Measurements from ENCODE around the gene CGREF1.

Gene CGREF1

DNA sequence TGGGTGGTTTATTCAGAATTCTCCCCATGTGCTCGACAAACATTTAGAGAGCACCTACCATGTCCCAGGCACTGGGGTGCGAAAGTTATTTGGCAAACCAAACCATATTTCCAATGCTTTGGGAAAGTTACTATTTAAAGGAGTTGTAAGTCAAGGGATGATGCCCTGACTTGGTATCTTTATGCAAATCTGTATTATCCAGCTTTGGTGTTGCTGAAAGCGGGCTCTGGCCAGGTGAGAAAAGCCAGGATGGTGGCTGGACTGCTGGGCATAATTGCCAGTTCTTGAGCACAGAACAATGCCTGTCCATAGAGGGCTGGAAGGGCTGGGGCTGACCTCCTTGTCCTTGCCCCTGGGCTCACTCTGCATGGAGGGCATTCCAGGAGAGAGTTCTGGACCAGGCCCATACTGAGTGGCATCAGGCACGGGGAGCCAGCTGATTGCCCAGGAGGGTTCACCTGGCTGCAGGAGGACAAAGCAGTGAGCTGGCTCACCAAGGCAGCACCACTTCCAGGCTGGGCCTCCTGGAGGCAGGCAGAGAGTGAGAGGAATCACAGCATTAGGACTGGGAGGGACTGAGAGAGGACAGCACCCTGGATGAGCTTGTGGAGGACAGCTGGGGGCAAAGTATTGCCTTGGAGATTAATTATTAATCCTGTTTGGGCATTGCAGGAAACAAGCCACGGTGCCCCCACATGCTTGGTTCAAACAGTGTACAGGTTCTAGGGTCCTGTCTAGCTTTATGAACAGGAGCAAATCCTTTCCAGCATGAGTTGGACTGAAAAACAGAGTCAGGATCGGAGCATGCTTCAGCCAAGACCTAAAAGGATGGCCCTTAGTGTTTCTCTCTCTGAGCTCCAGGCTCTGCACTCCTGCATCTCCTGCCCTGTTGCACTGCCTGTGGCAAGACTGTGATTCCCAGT is 25.2 kb downstream of the CGREF1 start:
- Histone ChIP-seq H3K4me3 (replicated peaks; ENCODE audit: low read depth, low read length) (no peak overlapping the region), H3K36me3 (ENCODE audit: control insufficient read depth, insufficient read depth, low read length) (no peaks in the 10 kb centered on the region), H3K27me3 (replicated peaks; ENCODE audit: control insufficient read depth, insufficient read depth, low read length) (no peaks in the 10 kb centered on the region)
- DNase-seq (ENCODE audit: extremely low read depth, insufficient read length): no peak
- TF ChIP-seq, protein P1, sequence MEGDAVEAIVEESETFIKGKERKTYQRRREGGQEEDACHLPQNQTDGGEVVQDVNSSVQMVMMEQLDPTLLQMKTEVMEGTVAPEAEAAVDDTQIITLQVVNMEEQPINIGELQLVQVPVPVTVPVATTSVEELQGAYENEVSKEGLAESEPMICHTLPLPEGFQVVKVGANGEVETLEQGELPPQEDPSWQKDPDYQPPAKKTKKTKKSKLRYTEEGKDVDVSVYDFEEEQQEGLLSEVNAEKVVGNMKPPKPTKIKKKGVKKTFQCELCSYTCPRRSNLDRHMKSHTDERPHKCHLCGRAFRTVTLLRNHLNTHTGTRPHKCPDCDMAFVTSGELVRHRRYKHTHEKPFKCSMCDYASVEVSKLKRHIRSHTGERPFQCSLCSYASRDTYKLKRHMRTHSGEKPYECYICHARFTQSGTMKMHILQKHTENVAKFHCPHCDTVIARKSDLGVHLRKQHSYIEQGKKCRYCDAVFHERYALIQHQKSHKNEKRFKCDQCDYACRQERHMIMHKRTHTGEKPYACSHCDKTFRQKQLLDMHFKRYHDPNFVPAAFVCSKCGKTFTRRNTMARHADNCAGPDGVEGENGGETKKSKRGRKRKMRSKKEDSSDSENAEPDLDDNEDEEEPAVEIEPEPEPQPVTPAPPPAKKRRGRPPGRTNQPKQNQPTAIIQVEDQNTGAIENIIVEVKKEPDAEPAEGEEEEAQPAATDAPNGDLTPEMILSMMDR (IDR thresholded peaks at IDR 0.05; ENCODE audit: insufficient read depth, low read length, poor library complexity, severe bottlenecking): no peak

DNA sequence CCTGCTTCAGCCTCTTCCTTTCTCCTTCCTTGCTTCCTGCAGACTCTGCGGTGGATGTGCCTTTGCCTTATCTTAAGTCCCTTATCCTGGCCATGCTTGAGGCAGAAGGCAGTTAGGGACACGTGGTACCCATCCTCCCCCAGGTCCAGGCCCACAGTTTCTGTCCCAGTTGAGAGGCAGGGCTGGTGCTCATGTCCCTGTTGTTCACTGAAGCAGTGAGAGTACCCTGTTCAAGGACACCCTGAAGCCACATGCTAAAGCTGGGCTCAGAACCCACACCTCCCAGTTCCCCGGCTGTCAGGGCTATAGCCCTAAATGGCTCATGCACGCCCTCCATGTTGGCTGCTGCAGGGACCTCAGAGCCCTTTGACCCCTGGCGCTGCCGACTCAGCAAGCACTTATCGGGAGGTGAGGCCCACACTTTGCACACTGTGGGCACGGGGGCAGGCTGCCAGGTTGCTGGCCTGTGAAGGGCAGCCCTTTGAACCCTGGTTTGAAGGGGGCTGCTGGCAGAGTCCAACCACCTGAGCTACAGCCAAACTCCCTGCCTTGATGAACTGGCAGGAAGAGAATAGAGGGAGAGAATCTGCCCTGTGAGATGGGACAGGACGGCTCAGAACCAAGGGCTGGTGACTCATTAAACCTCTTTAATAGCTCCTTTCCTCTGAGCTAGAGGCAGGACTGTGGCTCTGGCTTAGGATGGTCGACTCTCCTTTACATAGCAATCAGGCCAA is 26.1 kb downstream of the CGREF1 start:
- H3K36me3 ChIP-seq (ENCODE audit: control insufficient read depth, insufficient read depth, low read length): no peaks in the 10 kb centered on the region
- H3K27me3 ChIP-seq (replicated peaks; ENCODE audit: control insufficient read depth, insufficient read depth, low read length): no peaks in the 10 kb centered on the region
- TF ChIP-seq, protein P1 (IDR thresholded peaks at IDR 0.05; ENCODE audit: insufficient read depth, low read length, poor library complexity, severe bottlenecking): no peak
- no peak overlapping the region for H3K4me3 ChIP-seq (replicated peaks; ENCODE audit: low read depth, low read length)
- DNase-seq (ENCODE audit: extremely low read depth, insufficient read length): no peak

DNA sequence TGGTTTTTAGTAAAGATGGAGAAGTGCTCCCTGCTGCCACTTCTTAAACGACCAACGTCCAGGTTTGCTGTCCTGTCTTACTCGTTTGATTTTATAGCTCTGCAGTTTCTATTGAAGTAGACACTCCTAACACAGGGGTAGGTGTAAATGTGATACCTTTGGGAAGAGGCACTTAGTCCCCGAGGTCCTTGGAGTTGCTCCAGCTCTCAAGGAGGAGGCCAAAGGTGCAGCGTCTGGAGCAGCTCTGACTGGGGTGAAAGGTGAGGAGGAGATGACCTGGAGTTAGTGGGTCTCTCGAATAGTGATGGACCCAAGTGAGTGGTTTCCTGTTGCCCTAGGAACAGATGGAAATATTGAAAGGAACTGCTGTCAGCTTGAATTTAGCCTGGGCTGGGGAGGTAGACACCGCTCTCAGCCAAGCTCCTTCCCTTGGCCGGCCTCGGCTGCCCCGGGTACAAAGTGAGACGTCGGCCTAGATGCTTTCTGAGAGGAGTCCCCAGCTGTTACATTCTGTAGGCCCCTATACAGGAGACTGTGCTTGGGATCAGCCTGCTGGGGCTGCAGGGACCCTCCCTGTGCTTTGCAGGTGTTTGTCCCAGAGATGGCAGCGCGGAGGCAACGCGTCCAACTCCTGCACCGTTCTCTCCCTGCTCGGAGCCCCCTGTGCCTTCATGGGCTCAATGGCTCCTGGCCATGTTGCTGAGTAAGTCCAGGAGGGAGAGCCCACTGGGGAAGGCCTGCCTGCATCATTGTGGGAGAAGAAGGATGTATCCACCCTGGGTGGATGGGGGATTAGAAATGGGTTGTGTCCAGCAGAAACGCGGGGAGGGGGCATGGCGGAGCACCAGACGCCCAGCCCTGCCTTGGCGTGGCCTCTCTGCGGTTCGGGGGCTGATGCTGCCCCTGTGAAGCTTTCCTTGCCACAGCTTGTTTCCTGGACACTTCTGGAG is 26.9 kb downstream of the CGREF1 start:
- TF ChIP-seq, protein P1 (IDR thresholded peaks at IDR 0.05; ENCODE audit: insufficient read depth, low read length, poor library complexity, severe bottlenecking): no peak
- no peak for DNase-seq (ENCODE audit: extremely low read depth, insufficient read length)
- Histone ChIP-seq H3K36me3 (ENCODE audit: control insufficient read depth, insufficient read depth, low read length) (no peaks in the 10 kb centered on the region), H3K4me3 (replicated peaks; ENCODE audit: low read depth, low read length) (no peak overlapping the region), H3K27me3 (replicated peaks; ENCODE audit: control insufficient read depth, insufficient read depth, low read length) (no peaks in the 10 kb centered on the region)

DNA sequence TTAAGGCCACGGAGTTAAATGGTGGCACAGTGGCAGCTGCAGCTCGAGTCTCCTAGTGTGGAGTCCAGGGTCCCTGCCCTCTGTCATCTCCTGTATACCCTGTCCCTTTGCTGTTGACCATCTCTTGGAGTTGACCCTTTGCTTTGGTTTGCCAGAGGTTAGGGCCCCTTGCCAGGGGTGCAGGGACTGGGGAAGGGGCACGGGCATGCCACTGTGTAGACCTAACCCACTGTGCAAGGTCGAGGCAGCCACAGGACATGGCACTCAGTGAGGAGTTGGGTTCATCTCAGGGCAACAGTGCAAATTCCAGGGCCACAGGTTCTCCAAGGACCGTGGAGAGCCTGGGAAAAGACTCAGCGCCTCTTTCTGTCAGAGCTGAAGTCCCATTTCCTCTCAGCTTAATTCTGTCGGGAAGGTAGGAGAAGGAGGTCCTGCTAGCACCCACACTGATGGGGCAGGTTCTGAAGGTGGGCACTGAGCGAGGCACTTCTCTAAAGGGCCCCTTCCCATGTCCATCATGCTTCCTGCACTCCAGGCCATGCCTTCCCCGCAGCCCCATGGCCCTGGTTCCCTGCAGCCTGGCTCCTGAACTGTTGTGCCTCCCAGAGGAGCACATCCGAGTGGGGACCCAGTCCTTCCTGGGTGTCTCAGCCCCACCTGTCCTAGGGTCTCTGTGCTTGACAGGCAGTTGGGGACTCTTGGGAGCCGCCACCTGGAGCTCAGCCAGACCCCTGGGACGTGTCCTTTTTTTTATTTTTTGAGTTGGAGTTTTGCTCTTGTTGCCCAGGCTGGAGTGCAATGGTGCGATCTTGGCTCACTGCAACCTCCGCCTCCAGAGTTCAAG is 29.6 kb downstream of the CGREF1 start:
- no peak overlapping the region for H3K4me3 ChIP-seq (replicated peaks; ENCODE audit: low read depth, low read length)
- H3K27me3 ChIP-seq (replicated peaks; ENCODE audit: control insufficient read depth, insufficient read depth, low read length): no peaks in the 10 kb centered on the region
- no peak for DNase-seq (ENCODE audit: extremely low read depth, insufficient read length)
- TF ChIP-seq, protein P1 (IDR thresholded peaks at IDR 0.05; ENCODE audit: insufficient read depth, low read length, poor library complexity, severe bottlenecking): no peak
- no peaks in the 10 kb centered on the region for H3K36me3 ChIP-seq (ENCODE audit: control insufficient read depth, insufficient read depth, low read length)

DNA sequence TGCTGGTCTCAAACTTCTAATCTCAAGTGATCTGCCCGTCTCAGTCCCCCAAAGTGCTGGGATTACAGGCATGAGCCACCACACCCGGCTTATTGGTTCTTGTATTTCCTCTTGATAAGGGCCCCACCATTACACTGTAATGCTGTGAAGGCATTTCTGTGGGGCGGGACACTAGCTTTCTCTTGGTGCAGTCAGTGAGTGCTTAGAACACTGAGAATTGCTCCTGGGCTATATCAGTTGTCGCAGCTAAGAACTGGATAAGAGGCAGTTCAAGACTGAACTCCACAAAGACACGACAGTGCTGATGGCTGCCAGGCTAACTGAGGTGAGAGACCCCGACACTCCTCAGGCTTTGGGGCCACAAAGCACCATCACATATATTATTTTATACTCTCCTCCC is 30.3 kb downstream of the CGREF1 start:
- Histone ChIP-seq H3K27me3 (replicated peaks; ENCODE audit: control insufficient read depth, insufficient read depth, low read length) (no peaks in the 10 kb centered on the region), H3K36me3 (ENCODE audit: control insufficient read depth, insufficient read depth, low read length) (no peaks in the 10 kb centered on the region), H3K4me3 (replicated peaks; ENCODE audit: low read depth, low read length) (no peak overlapping the region)
- TF ChIP-seq, protein P1 (IDR thresholded peaks at IDR 0.05; ENCODE audit: insufficient read depth, low read length, poor library complexity, severe bottlenecking): no peak
- no peak for DNase-seq (ENCODE audit: extremely low read depth, insufficient read length)
